ENCODE measurements around the gene CYGB. TPM values are rescaled to one million over a fixed set of nuclear protein-coding genes. Genes with fewer than 3 reads are reported as not detected.
A peak's percentile ranks its signal among the peaks of the same experiment; 100 is the strongest.
"Not testable (repeated sequence)": the region's sequence is repeated elsewhere in the genome, so short reads cannot be mapped to it uniquely, and the experiment has no call there.

The CYGB gene
- total RNA-seq, 2 experiments from 2014 or later, result not detected

GRCh38 chr17:76560877-76561221 is 23.3 kb upstream of the CYGB start:
- ChIA-PET CTCF (interaction anchor here (0.7 kb wide), 1 partner anchor 69 kb away, joined by 3 read pairs; no protein-coding TSS in a partner anchor), POLR2A (interaction anchor here (0.6 to 1.6 kb wide), 4 partner anchors 25 to 1688 kb away, joined by 3 to 9 read pairs (median 4); partner anchors contain the start of gene ST6GALNAC2)
- ATAC-seq, result no peak
- H3K4me3 Mint-ChIP-seq, result peak overlapping the region; percentile 100
- peaks cover 74% of the 10 kb centered on the region for H3K36me3 Mint-ChIP-seq (ENCODE audit: low read depth)
- no peaks in the 10 kb centered on the region for H3K27me3 Mint-ChIP-seq
- no peak for DNase-seq
- intact Hi-C loops (cut with DNase I, micrococcal nuclease), result loop anchor here in 1 of 2 experiments (10.0 kb wide), 1 partner anchor 64 kb away; no protein-coding TSS in a partner anchor
- H3K27ac Mint-ChIP-seq, result peak overlapping the region; percentile 84
- no peaks in the 10 kb centered on the region for H3K9me3 Mint-ChIP-seq (ENCODE audit: low read depth)
- peaks cover 66% of the 10 kb centered on the region for H3K4me1 Mint-ChIP-seq

GRCh38 chr17:76560036-76560876 is 22.7 kb upstream of the CYGB start:
- Mint-ChIP-seq H3K27ac (peak overlapping the region; percentile 84), H3K9me3 (ENCODE audit: low read depth) (no peaks in the 10 kb centered on the region), H3K27me3 (no peaks in the 10 kb centered on the region), H3K4me3 (peak overlapping the region; percentile 100), H3K36me3 (ENCODE audit: low read depth) (peaks cover 68% of the 10 kb centered on the region), H3K4me1 (peaks cover 65% of the 10 kb centered on the region)
- intact Hi-C loops (cut with DNase I, micrococcal nuclease), result loop anchor here in 1 of 2 experiments (10.0 kb wide), 1 partner anchor 65 kb away; no protein-coding TSS in a partner anchor
- POLR2A ChIA-PET, result interaction anchor here (0.6 to 1.6 kb wide), 3 partner anchors 26 to 42 kb away, joined by 3 to 9 read pairs (median 4); partner anchors contain the start of gene ST6GALNAC2
- no peak for ATAC-seq
- CTCF ChIA-PET, result interaction anchor here (0.7 to 1.3 kb wide), 8 partner anchors 11 to 1671 kb away, joined by 3 to 5 read pairs (median 3); partner anchors contain the start of gene PRCD
- DNase-seq, result no peak

GRCh38 chr17:76559460-76559859 is 22.0 kb upstream of the CYGB start:
- CTCF ChIA-PET, result interaction anchor here (0.7 to 3.8 kb wide), 9 partner anchors 12 to 1670 kb away, joined by 3 to 23 read pairs (median 4); partner anchors contain the start of gene PRCD
- Mint-ChIP-seq H3K4me1 (peaks cover 59% of the 10 kb centered on the region), H3K4me3 (peak overlapping the region; percentile 100), H3K36me3 (ENCODE audit: low read depth) (peaks cover 60% of the 10 kb centered on the region), H3K27ac (peak overlapping the region; percentile 99)
- intact Hi-C loops (cut with DNase I, micrococcal nuclease), result loop anchor here (5.0 kb wide), 4 partner anchors 107 to 178 kb away; partner anchors contain the start of genes MFSD11 (in 1 of the 2), MXRA7 (in 1 of the 2), SRSF2 (in 1 of the 2) and UBE2O (in 1 of the 2)
- not testable (repeated sequence) for DNase-seq; H3K9me3 Mint-ChIP-seq (ENCODE audit: low read depth); ATAC-seq; H3K27me3 Mint-ChIP-seq
- POLR2A ChIA-PET, result interaction anchor here (0.7 to 1.9 kb wide), 3 partner anchors 8 to 43 kb away, joined by 3 to 14 read pairs (median 4); partner anchors contain the start of gene ST6GALNAC2

GRCh38 chr17:76558198-76559095 is 20.9 kb upstream of the CYGB start:
- ATAC-seq (peak; percentile 31), DNase-seq (peak; percentile 47)
- H3K36me3 Mint-ChIP-seq (ENCODE audit: low read depth), result peaks cover 57% of the 10 kb centered on the region
- intact Hi-C loops (cut with DNase I, micrococcal nuclease), result loop anchor here (5.0 kb wide), 4 partner anchors 106 to 179 kb away; partner anchors contain the start of genes MFSD11 (in 1 of the 2), MXRA7 (in 1 of the 2), SRSF2 (in 1 of the 2) and UBE2O (in 1 of the 2)
- peak overlapping the region; percentile 99 for H3K27ac Mint-ChIP-seq
- ChIA-PET POLR2A (interaction anchor here (0.7 to 2.1 kb wide), 6 partner anchors 9 to 173 kb away, joined by 3 to 14 read pairs (median 6); no protein-coding TSS in a partner anchor), CTCF (interaction anchor here (0.6 to 3.8 kb wide), 20 partner anchors 8 to 205 kb away, joined by 3 to 23 read pairs (median 5); partner anchors contain the start of gene PRPSAP1)
- no peaks in the 10 kb centered on the region for H3K27me3 Mint-ChIP-seq
- H3K4me3 Mint-ChIP-seq, result peak overlapping the region; percentile 100
- H3K4me1 Mint-ChIP-seq, result peaks cover 59% of the 10 kb centered on the region
- H3K9me3 Mint-ChIP-seq (ENCODE audit: low read depth), result no peaks in the 10 kb centered on the region

- peak overlapping the region; percentile 99 for H3K27ac Mint-ChIP-seq
- ChIA-PET POLR2A (interaction anchor here (0.5 to 2.1 kb wide), 16 partner anchors 10 to 414 kb away, joined by 3 to 14 read pairs (median 4); no protein-coding TSS in a partner anchor), CTCF (interaction anchor here (0.7 to 3.8 kb wide), 21 partner anchors 9 to 495 kb away, joined by 3 to 23 read pairs (median 4); partner anchors contain the start of gene PRPSAP1)
- intact Hi-C loops (cut with DNase I, micrococcal nuclease), result loop anchor here (1.0 to 5.0 kb wide), 19 partner anchors 34 to 617 kb away; partner anchors contain the start of genes SRSF2 (in 2 of the 2), UBE2O (in 2 of the 2), ACOX1 (in 1 of the 2) and FBF1 (in 1 of the 2)
- peaks cover 50% of the 10 kb centered on the region for H3K4me1 Mint-ChIP-seq
- peak; percentile 87 for ATAC-seq
- peak; percentile 97 for DNase-seq
- H3K9me3 Mint-ChIP-seq (ENCODE audit: low read depth), result no peaks in the 10 kb centered on the region
- H3K4me3 Mint-ChIP-seq, result peak overlapping the region; percentile 100
- peaks cover 49% of the 10 kb centered on the region for H3K36me3 Mint-ChIP-seq (ENCODE audit: low read depth)
- H3K27me3 Mint-ChIP-seq, result no peaks in the 10 kb centered on the region
Measured at GRCh38 chr17:76557368-76558197, 20.1 kb upstream of the CYGB start.

- ATAC-seq, result peak; percentile 8
- peaks cover 46% of the 10 kb centered on the region for H3K4me1 Mint-ChIP-seq
- ChIA-PET CTCF (interaction anchor here (0.5 to 3.8 kb wide), 20 partner anchors 8 to 494 kb away, joined by 3 to 23 read pairs (median 3); partner anchors contain the start of genes MXRA7 and PRCD), POLR2A (interaction anchor here (0.5 to 2.1 kb wide), 11 partner anchors 10 to 413 kb away, joined by 3 to 8 read pairs (median 3); no protein-coding TSS in a partner anchor)
- intact Hi-C loops (cut with DNase I, micrococcal nuclease), result loop anchor here (1.0 to 5.0 kb wide), 19 partner anchors 34 to 616 kb away; partner anchors contain the start of genes SRSF2 (in 2 of the 2), UBE2O (in 2 of the 2), ACOX1 (in 1 of the 2) and FBF1 (in 1 of the 2)
- H3K4me3 Mint-ChIP-seq, result peak overlapping the region; percentile 100
- H3K36me3 Mint-ChIP-seq (ENCODE audit: low read depth), result peaks cover 46% of the 10 kb centered on the region
- H3K27ac Mint-ChIP-seq, result peak overlapping the region; percentile 99
- no peaks in the 10 kb centered on the region for H3K27me3 Mint-ChIP-seq
- no peaks in the 10 kb centered on the region for H3K9me3 Mint-ChIP-seq (ENCODE audit: low read depth)
- DNase-seq, result peak; percentile 61
Measured at GRCh38 chr17:76556765-76557367, 19.4 kb upstream of the CYGB start.

GRCh38 chr17:76554131-76554530 is 16.6 kb upstream of the CYGB start:
- intact Hi-C loops (cut with DNase I, micrococcal nuclease), result no loop called here

DNA sequence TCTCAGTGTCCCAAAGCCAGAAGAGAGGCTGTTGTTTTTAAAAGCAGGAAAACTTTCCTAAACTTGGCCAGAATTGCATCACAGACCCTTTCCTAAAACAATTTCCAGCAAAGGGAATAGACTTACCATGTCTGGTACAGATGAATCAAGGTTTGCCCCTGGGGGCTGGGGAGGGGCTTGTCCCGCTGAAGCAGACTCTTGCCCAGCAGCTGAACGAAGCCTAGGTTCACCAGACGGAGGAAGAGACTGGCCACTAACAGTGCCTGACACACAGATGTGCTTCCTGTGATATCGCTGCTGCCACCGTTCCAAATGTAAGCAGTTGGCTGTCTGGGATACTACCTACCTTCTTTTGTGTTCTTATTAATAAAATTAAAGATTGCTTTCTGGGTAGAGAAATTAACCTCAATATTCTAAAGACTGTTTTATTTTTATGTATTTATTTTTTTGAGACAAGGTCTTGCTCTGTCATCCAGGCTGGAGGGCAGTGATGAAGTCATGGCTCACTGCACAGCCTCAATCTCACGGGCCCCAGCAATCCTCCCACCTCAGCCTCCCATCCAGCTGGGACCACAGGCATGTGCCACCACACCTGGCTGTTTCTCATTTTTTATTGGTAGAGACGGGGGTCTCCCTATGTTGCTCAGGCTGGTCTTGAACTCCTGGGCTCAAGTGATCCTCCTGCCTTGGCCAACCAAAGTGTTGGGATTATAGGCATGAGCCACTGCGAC is 15.8 kb upstream of the CYGB start:
- intact Hi-C loops (cut with DNase I, micrococcal nuclease), result no loop called here
- H3K36me3 Mint-ChIP-seq (ENCODE audit: low read depth), result peaks cover 13% of the 10 kb centered on the region
- no peaks in the 10 kb centered on the region for H3K9me3 Mint-ChIP-seq (ENCODE audit: low read depth)
- DNase-seq (no peak), ATAC-seq (no peak)
- no peaks in the 10 kb centered on the region for H3K27me3 Mint-ChIP-seq
- ChIA-PET POLR2A (no interaction called here), CTCF (no interaction called here)
- peaks cover 17% of the 10 kb centered on the region for H3K4me1 Mint-ChIP-seq
- no peak overlapping the region for H3K27ac Mint-ChIP-seq
- no peak overlapping the region for H3K4me3 Mint-ChIP-seq

More at GRCh38 chr17:76554131-76554530, 16.6 kb upstream of the CYGB start:
- ChIA-PET POLR2A (interaction anchor here (0.6 kb wide), 1 partner anchor 109 kb away, joined by 5 read pairs; no protein-coding TSS in a partner anchor), CTCF (no interaction called here)
- Mint-ChIP-seq H3K4me1 (peaks cover 24% of the 10 kb centered on the region), H3K9me3 (ENCODE audit: low read depth) (no peaks in the 10 kb centered on the region), H3K4me3 (no peak overlapping the region), H3K36me3 (ENCODE audit: low read depth) (peaks cover 21% of the 10 kb centered on the region), H3K27me3 (no peaks in the 10 kb centered on the region), H3K27ac (no peak overlapping the region)
- DNase-seq, result no peak
- ATAC-seq, result no peak

- intact Hi-C loops (cut with DNase I, micrococcal nuclease), result no loop called here
Measured at GRCh38 chr17:76551685-76552084, 14.2 kb upstream of the CYGB start.

More at GRCh38 chr17:76551685-76552084, 14.2 kb upstream of the CYGB start:
- Mint-ChIP-seq H3K36me3 (ENCODE audit: low read depth) (no peaks in the 10 kb centered on the region), H3K9me3 (ENCODE audit: low read depth) (no peaks in the 10 kb centered on the region), H3K27me3 (no peaks in the 10 kb centered on the region), H3K4me3 (no peak overlapping the region), H3K27ac (no peak overlapping the region), H3K4me1 (peaks cover 10% of the 10 kb centered on the region)
- DNase-seq (no peak), ATAC-seq (no peak)
- POLR2A ChIA-PET, result no interaction called here
- CTCF ChIA-PET, result interaction anchor here (0.6 to 1.1 kb wide), 5 partner anchors 12 to 206 kb away, joined by 3 to 4 read pairs (median 3); partner anchors contain the start of gene PRCD
